Peyer's patch (tissue), 4 donors: ENCODE measurements around the gene TEKT1.

ENCODE experiments used
- CTCF ChIP-seq, 6 experiments: fragments of 450-650 bp in 4 of 6; fragments of 200-600 bp in 2 of 6; sonication (generic) in 1 of 6; IDR thresholded peaks; one replicate each; pipeline ENCODE4 v1.5.1; 2017 to 2019; ENCODE audit warnings: antibody characterized with exemption in 6 of 6, mild to moderate bottlenecking in 3 of 6, moderate library complexity in 1 of 6
- POLR2A ChIP-seq, 2 donors: fragments of 450-650 bp; IDR thresholded peaks; one replicate each; pipeline ENCODE4 v1.5.1; 2017; ENCODE audit warnings: antibody characterized with exemption in 2 of 2, mild to moderate bottlenecking in 2 of 2, moderate library complexity in 2 of 2

DNA sequence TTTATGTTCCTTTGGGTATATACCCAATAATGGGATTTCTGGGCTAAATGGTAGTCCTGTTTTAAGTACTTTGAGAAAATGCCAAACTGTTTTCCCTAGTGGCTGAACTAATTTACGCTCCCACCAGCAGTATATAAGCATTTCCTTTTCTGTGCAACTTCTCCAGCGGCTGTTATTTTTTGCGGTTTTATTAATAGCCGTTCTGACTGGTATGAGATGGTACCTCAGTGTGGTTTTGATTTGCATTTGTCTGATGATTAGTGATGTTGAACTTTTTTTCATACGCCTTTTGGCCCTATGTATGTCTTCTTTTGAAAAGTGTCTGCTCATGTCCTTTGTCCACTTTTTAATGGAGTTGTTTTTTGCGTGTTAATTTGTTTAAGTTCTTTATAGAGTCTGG lies 25.8 kb upstream of the TEKT1 start:
- no peak for TF ChIP-seq CTCF (IDR thresholded peaks at IDR 0.05)
- TF ChIP-seq POLR2A (IDR thresholded peaks at IDR 0.05), result no peak
